B cell (primary cell): Measurements from ENCODE around the gene KIAA1217.

Experiments
- EZH2 ChIP-seq: IDR thresholded peaks from 2 replicates; pipeline ENCODE4 v1.6.1; 2012; ENCODE audit warnings: borderline replicate concordance, low read depth, mild to moderate bottlenecking, moderate library complexity, low read length; ENCODE audit not compliant: insufficient read depth, poor library complexity, severe bottlenecking
- TF ChIP-seq, protein P1 (sequence below): fragments of 200-600 bp; IDR thresholded peaks from one replicate; pipeline ENCODE4 v1.8.0; 2022; ENCODE audit warnings: antibody characterized with exemption, mild to moderate bottlenecking

- TF ChIP-seq, protein P1, sequence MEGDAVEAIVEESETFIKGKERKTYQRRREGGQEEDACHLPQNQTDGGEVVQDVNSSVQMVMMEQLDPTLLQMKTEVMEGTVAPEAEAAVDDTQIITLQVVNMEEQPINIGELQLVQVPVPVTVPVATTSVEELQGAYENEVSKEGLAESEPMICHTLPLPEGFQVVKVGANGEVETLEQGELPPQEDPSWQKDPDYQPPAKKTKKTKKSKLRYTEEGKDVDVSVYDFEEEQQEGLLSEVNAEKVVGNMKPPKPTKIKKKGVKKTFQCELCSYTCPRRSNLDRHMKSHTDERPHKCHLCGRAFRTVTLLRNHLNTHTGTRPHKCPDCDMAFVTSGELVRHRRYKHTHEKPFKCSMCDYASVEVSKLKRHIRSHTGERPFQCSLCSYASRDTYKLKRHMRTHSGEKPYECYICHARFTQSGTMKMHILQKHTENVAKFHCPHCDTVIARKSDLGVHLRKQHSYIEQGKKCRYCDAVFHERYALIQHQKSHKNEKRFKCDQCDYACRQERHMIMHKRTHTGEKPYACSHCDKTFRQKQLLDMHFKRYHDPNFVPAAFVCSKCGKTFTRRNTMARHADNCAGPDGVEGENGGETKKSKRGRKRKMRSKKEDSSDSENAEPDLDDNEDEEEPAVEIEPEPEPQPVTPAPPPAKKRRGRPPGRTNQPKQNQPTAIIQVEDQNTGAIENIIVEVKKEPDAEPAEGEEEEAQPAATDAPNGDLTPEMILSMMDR: no peak
- no peak for TF ChIP-seq EZH2
Observed at GRCh38 chr10:24341371-24341770, 132.4 kb downstream of the KIAA1217 start.
